GM23248 (cell line): ENCODE results near the gene MOV10L1.

ENCODE experiments used
- EZH2 ChIP-seq: fragments of 200-600 bp; sonication (generic); IDR thresholded peaks from 2 replicates; pipeline ENCODE4 v1.6.1; 2018; ENCODE audit warnings: antibody characterized with exemption, mild to moderate bottlenecking; ENCODE audit not compliant: insufficient read depth, poor library complexity, severe bottlenecking
- EZH2phosphoT487 ChIP-seq: fragments of 200-600 bp; sonication (generic); IDR thresholded peaks from 2 replicates; pipeline ENCODE4 v1.6.1; 2018; ENCODE audit warnings: antibody characterized with exemption, moderate library complexity, mild to moderate bottlenecking, low read depth; ENCODE audit not compliant: insufficient read depth

- TF ChIP-seq EZH2 (no peak), EZH2phosphoT487 (no peak)
Measured at GRCh38 chr22:50056214-50056972, 33.4 kb upstream of the MOV10L1 start.
